ENCODE results near the gene FOSB. TPM values are rescaled to one million over a fixed set of nuclear protein-coding genes. Genes with fewer than 3 reads are reported as not detected.

Gene FOSB
- total RNA-seq, 4 donors from 2014 or later: 0.60 to 4.9 (median 1.8) TPM

GRCh38 chr19:45472563-45473366, 5.0 kb downstream of the FOSB start:
- Histone ChIP-seq H3K4me3 (peak overlapping the region in 1 of 4 donors; percentile 9), H3K36me3 (no peaks in the 10 kb centered on the region), H3K9me3 (no peaks in the 10 kb centered on the region), H3K27ac (no peak overlapping the region), H3K27me3 (peaks cover 0 to 42% of the 10 kb centered on the region in 2 donors), H3K4me1 (peaks cover 0 to 53% (median 21%) of the 10 kb centered on the region in 4 donors)
- TF ChIP-seq POLR2A (IDR thresholded peaks at IDR 0.05) (no peak), CTCF (IDR thresholded peaks at IDR 0.05) (no peak), EP300 (IDR thresholded peaks at IDR 0.05) (no peak)
- DNase-seq (ENCODE audit: low spot score in 2 of 2): no peak
- 11 to 19% methylated on average over 44 of the region's 44 CpGs for WGBS, 2 donors

- Histone ChIP-seq H3K9me3 (no peaks in the 10 kb centered on the region), H3K4me3 (no peak overlapping the region), H3K27me3 (peaks cover 0 to 42% of the 10 kb centered on the region in 2 donors), H3K4me1 (peaks cover 0 to 54% (median 19%) of the 10 kb centered on the region in 4 donors), H3K36me3 (no peaks in the 10 kb centered on the region), H3K27ac (no peak overlapping the region)
- WGBS, 2 donors: 25 to 31% methylated on average over 5 of the region's 5 CpGs
- DNase-seq (ENCODE audit: low spot score in 2 of 2): no peak
- TF ChIP-seq EP300 (IDR thresholded peaks at IDR 0.05) (no peak), CTCF (IDR thresholded peaks at IDR 0.05) (no peak), POLR2A (IDR thresholded peaks at IDR 0.05) (no peak)
Observed at GRCh38 chr19:45473367-45473681, 5.5 kb downstream of the FOSB start.

GRCh38 chr19:45473682-45474605, 6.1 kb downstream of the FOSB start:
- no peaks in the 10 kb centered on the region for H3K36me3 ChIP-seq
- H3K9me3 ChIP-seq: no peaks in the 10 kb centered on the region
- TF ChIP-seq POLR2A (IDR thresholded peaks at IDR 0.05): no peak
- TF ChIP-seq EP300 (IDR thresholded peaks at IDR 0.05): no peak
- no peak for TF ChIP-seq CTCF (IDR thresholded peaks at IDR 0.05)
- 63 to 67% methylated on average over 27 of the region's 27 CpGs for WGBS, 2 donors
- H3K27ac ChIP-seq: no peak overlapping the region
- peaks cover 0 to 42% of the 10 kb centered on the region in 2 donors for H3K27me3 ChIP-seq
- peaks cover 0 to 53% (median 15%) of the 10 kb centered on the region in 4 donors for H3K4me1 ChIP-seq
- no peak overlapping the region for H3K4me3 ChIP-seq
- DNase-seq (ENCODE audit: low spot score in 2 of 2): no peak

GRCh38 chr19:45474606-45475521, 7.1 kb downstream of the FOSB start:
- Histone ChIP-seq H3K4me3 (no peak overlapping the region), H3K4me1 (peaks cover 0 to 52% (median 14%) of the 10 kb centered on the region in 4 donors), H3K27ac (no peak overlapping the region), H3K36me3 (no peaks in the 10 kb centered on the region), H3K27me3 (peaks cover 0 to 42% of the 10 kb centered on the region in 2 donors), H3K9me3 (no peaks in the 10 kb centered on the region)
- no peak for DNase-seq (ENCODE audit: low spot score in 2 of 2)
- TF ChIP-seq POLR2A (IDR thresholded peaks at IDR 0.05): no peak
- TF ChIP-seq EP300 (IDR thresholded peaks at IDR 0.05): no peak
- TF ChIP-seq CTCF (IDR thresholded peaks at IDR 0.05): no peak
- 53 to 64% methylated on average over 28 of the region's 28 CpGs for WGBS, 2 donors

Measured in tibial nerve (tissue), 4 donors.